Esophagus muscularis mucosa (tissue), 4 donors: ENCODE results near the gene SPAG4.

Experiments used
- EP300 ChIP-seq: sonication (generic); formaldehyde crosslinking; IDR thresholded peaks from one replicate; pipeline ENCODE4 v1.6.1; 2017; ENCODE audit warnings: antibody characterized with exemption
- POLR2A ChIP-seq: fragments of 450-650 bp; IDR thresholded peaks from one replicate; pipeline ENCODE4 v1.6.1; 2017; ENCODE audit warnings: antibody characterized with exemption, moderate library complexity, mild to moderate bottlenecking, low read depth
- POLR2AphosphoS5 ChIP-seq, 2 donors: sonication (generic); formaldehyde crosslinking; IDR thresholded peaks; one replicate each; pipeline ENCODE4 v1.6.1; 2017; ENCODE audit warnings: antibody characterized with exemption in 2 of 2
- TF ChIP-seq, protein P1 (sequence below), 3 experiments: fragments of 200-600 bp in 2 of 3; fragments of 450-650 bp in 1 of 3; sonication (generic) in 2 of 3; IDR thresholded peaks; one replicate each; pipeline ENCODE4 v1.5.1; 2017 to 2019; ENCODE audit warnings: antibody characterized with exemption in 3 of 3, mild to moderate bottlenecking in 2 of 3, moderate library complexity in 1 of 3

DNA sequence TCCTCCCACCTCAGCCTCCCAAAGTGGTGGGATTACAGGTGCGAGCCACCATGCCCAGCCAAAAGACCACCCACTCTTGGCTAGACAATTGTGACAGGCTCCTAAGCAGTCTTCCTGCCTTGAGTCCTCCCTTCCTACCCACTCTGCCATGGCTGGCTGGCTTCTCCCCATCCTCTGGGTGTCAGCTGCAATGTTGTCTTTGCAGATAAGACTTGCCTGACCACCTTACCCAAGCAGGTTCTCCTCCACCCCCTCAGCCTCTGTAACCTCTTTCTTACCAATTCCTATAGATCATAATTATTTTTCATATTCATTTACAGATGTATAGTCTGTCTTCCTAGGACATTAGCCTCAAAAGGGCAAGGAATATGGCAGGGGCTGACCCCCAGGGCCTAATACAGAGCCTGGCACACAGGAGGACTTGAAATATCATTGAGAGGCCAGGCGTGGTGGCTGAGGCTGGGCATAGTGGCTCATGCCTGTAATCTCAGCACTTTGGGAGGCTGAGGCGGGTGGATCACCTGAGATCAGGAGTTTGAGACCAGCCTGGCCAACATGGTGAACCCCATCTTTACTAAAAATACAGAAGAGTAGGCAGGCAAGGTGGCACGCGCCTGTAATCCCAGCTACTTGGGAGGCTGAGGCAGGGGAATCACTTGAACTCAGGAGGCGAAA lies 28.7 kb upstream of the SPAG4 start:
- TF ChIP-seq, protein P1, sequence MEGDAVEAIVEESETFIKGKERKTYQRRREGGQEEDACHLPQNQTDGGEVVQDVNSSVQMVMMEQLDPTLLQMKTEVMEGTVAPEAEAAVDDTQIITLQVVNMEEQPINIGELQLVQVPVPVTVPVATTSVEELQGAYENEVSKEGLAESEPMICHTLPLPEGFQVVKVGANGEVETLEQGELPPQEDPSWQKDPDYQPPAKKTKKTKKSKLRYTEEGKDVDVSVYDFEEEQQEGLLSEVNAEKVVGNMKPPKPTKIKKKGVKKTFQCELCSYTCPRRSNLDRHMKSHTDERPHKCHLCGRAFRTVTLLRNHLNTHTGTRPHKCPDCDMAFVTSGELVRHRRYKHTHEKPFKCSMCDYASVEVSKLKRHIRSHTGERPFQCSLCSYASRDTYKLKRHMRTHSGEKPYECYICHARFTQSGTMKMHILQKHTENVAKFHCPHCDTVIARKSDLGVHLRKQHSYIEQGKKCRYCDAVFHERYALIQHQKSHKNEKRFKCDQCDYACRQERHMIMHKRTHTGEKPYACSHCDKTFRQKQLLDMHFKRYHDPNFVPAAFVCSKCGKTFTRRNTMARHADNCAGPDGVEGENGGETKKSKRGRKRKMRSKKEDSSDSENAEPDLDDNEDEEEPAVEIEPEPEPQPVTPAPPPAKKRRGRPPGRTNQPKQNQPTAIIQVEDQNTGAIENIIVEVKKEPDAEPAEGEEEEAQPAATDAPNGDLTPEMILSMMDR (IDR thresholded peaks at IDR 0.05), result no peak
- TF ChIP-seq POLR2A, result no peak
- TF ChIP-seq EP300, result no peak
- TF ChIP-seq POLR2AphosphoS5 (IDR thresholded peaks at IDR 0.05), result no peak
